GM21515 (cell line): ENCODE results near the gene MUC15.

ENCODE experiments used
- ATAC-seq: cut with Tn5 transposase; IDR thresholded peaks from one replicate; pipeline ENCODE4 v1.9.1; 2021; ENCODE audit not compliant: unreplicated experiment

Gene MUC15

DNA sequence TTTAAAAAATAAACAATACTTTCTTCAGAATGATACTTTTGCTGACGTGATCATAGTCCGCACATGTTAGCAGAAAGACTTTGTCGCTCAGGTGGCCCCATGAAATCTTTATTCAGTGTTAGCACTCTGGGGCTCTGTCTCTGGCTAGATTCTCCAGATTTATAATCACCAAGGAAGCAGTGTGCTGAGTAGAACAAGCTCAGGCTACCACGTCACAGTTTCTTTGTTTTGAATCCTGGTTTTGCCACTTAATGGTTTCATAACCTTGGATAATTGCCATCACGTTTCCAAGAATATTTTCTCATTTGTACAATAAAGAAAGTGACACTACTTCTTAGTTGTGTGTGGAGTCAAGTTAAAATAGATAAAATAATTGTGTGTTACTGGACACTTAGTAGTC, 3.9 kb upstream of the MUC15 start:
- ATAC-seq: no peak

DNA sequence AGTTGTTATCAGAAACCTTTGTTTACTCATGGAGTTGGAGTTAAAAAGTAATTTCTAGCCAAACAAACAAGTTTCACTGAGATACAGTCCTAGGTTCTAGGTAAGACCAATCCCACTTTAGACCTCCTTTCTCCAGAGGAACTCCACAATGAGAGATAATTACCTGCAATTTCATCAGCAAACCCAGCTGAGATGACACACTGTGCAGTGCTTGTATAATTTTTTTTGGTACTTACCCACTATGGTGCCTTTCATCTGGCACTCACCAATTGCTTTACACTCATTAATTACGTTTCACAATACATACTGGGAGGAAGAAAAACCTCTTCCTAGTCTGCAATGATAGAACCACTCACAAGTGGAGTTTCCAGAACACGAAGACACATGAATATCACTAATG, 1.8 kb upstream of the MUC15 start:
- ATAC-seq: no peak

DNA sequence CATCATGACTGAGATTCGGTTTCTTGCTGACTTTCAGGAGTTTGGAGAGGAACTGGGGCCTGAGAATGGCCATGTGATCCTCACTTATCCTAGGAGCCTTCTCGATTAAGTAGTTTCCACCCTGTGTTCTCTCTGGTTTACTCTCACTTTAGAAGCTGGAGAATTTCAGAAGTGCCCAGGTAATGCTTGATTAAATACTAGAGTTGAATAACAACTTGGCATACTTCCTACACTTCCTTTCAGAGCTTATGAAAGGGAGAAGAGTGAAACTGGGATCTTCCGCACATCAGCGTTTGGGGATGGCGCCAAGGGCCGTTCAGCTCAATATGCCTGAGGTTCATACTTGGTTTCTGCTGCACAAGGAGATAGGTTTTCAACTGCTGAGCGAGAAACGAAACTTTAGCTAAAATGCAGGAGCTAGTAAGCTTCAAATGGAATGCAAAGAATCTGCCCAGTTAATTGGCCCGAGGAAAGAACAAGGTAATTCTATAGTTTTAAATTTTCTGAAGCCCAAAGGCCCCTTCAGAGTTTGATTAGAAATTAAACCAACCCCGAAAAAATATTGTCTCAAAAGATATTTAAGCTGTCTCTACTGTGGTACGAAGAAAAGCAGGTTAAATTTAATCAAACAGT, 823 bp upstream of the MUC15 start:
- no peak for ATAC-seq

DNA sequence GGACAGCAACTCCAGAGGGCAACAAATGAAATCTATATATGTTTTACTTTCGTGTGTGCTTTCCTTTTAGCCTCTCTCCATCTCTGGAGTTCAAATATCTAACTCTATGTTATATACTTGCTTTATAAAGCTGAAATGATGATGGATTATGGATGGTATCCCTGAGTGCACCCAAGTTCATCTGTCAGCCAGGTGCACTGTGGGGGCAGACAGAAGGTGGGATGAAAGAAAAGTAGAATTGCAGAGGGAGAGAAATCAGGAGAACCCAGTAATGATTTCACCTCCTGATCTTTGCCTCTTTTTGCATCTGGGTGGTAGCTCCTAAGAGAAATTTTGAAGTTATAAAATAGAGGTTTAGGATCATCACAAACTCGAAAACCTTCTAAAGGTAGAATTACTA, 2.4 kb downstream of the MUC15 start:
- ATAC-seq: no peak

DNA sequence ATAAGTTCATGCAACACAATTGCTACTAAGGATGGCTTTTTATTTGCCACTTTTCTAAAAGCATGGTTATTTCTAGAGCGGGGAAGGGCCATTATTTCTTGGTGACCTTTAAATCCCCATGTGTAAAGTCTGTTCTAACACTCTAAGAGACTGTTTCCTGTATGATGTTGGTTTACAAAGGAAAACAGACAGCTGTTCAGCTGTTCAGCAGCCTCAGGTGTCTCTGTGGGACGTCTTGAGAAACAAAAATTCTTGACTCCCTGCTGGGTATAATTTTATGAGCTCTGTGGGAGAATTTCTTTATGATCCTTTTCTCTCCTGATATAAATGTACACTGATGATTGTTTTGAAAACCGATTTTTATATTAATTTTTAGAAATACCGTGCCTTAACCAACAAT, 13.9 kb downstream of the MUC15 start:
- ATAC-seq: no peak

DNA sequence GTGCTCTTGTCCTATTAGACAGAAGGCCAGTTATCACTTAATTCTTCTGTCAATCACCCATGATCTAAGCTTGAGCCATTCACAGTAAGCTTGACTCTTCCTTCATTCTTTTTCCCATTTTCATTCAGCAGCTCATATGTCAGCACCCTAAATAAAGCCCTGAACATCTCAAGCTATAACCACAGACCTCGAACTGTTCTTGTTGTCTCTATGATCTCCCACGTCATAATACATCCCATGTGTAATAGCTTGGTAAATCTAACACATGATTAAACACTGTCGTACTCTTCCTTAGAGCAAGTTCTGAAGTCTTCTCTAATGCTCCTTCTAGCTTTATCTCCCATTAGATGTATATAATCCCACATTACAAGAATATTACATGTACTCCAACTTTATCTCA, 14.4 kb downstream of the MUC15 start:
- no peak for ATAC-seq

DNA sequence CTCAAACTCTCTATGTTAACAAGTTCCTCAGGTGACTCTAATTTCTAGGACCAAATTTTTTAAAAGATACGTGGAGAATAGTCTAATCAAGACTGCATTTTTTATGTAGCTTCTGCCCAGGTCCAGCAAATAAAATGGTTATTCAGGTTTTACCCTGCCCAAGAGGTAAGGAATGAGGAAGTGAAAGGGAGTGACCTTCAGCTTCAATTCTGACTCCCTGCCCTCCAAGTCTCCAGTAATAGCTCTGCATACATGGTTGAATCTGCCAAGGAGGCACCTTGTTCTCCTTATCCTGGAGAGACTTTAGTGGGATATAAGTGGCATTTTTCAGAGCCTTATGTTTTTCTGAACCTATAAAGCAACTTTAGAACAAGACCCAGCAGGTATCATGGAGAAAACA, 15.5 kb downstream of the MUC15 start:
- no peak for ATAC-seq

DNA sequence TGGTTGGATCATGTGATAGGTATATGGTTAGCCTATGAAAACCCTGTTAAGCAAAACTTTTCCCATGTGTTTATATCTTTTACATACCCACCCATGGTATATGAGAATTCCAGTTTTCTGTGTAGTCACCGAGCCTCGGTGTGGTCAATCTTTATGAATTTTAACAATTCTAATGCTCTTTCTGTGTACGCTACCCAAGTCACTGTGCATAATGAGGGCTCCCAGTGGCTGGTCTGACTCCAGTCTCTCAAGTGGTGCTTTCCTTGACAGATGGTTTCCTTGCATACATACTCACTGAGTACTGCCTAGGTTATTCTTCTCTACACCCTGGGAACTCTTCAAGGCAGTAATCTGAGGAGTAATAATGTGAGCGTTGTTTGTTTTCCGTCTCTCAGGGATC, 17.6 kb downstream of the MUC15 start:
- ATAC-seq: no peak

DNA sequence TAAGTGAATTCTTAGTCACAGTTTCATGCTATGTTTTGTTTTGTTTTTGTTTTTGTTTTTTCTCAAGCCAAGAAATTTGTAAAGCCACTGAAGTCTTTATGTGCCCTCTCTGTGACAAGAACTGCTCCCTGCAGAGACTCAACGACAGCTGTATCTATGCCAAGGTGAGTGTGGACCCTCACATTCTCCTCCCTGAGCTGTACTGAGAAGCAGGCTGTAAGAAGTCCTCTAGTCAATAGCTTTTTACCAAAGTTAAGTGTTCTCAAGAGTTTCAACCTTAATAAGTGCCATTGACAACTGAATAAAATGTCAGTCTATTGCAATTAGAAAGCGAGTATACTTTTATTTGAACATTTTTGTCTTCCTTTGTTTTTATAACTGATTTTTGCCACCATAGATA, 18.9 kb downstream of the MUC15 start:
- no peak for ATAC-seq

DNA sequence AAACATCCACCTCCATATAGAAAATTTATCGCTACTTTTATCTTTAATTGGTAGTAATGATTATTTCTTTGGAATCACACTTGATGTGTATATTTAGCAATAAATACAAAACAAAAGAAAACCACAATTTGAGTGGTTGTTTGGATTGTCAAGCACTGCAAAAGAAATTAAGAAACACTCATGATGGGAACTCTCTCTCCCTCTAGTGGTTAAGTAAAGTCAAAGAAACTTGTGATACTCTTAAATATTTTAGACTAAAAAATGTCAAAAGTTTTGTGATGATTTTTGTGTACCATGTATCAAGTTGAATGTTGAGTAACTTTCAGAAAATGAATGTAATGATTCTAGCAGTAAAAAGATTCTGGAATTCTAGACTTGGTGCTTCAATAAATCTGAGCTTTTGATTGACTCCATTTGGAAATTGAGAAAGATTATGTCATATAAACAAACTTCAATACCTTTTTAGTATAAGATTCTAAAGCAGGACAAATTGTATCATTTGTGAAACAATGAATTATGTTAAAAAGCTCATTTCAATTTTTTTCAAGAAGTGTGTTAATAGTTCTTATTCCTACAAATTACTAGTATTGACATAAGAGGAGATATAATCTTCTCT, 20.8 kb downstream of the MUC15 start:
- no peak for ATAC-seq

DNA sequence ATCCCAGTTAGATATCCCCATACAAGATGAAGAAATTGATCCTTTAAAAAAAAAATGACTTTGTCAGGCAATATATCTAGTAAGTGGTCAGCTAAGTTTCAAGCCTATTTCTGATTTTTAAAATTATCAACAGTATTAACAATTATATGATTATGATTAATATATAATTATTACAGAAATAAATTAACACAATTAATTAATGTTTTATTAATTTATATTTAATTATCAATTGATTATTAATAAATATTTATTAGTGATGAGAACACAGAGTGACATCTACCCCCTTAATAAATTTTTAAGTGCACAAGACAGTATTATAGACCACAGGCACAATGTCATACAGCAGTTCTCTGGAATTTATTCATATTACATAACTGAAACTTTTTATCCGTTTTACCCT, 22.0 kb downstream of the MUC15 start:
- no peak for ATAC-seq

DNA sequence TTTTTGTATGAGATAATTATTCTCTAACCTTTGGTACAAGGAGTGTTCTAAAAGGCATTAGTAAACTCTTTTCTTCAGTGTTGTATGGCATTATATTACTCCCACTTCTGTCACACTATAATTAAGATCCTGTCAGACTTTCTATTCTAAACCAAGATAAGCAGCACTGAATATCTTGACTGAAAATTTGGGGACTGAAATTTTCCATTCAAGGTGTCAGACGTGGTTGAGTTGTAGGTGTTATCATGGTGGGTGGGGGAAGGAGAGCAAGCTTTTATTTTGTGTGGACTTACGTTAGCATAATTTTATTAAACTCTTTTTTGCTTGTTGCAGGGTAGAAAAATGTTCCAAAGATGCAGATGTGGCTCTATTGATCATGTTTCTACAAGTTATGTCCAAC, 22.9 kb downstream of the MUC15 start:
- no peak for ATAC-seq

DNA sequence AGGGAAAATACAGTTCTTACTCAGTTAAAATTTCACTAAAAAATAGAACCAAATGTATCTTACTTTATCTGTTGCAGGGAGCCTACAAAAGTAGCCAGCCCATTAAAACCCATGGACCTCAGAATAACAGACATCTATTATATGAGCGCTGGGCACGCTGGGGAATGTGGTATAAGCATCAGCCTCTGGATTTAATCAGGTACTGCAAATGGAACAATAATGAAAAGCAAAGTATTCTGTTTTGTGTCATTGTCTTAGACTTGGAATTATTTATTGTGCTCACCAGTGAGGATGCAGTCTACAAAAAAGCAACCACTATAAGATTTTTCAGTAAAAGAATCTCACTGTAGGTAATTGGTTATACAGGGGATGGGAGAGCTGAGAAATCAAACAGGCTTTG, 30.2 kb downstream of the MUC15 start:
- ATAC-seq: no peak

DNA sequence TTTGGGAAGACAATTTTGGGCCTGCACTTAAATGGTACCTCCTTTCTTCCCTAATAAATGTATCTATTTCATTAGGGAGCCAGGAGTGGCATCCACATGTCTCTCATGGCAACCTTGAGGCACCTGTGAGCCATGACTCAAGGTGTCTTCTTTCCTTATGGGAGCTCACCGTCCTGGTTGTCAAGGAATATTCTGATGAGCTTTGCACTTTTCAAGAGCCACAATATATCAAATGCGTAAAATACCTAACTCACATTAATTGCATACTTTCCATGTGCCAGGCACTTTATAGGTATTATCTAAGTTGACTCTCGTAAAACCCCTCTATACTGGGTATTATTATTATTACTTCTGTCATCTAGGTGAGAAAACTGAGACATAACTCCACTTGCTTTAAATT, 32.5 kb downstream of the MUC15 start:
- no peak for ATAC-seq

DNA sequence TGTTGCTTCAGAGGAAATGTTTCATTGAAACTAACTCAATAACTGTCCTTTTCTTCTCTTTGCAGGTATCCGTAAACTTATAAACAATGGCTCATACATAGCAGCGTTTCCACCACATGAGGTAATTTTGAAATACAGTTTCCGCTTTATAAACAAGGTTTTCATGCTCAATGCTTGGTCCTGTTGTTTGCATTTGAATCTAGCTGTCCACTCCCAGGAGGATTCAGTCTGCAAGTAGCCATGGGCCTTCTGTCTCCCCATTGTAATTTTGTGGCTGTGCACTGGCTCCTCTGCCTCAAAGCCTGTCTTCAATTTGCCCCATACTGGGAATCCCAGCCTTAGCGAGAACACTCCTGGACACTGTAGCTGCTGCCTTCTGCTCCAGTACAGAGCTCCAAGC, 34.7 kb downstream of the MUC15 start:
- no peak for ATAC-seq

DNA sequence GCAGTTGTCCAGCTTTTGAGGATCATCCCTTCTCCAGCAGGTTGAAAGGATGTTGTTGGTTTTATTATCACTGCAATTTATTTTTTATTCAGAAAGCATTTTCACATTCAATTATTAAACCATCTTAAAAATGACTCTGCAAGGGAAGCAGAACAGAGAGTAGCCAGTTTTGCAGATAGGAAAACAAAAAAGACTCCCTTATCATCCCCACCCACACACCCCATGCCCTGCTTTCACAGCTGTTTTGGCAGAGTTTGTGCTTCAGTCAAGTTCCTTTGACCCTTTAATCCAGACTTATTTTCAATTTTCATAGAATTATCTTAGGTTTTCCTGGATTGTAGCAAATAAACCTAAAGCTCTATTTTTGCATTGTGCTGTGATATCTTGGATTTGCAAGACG, 44.4 kb downstream of the MUC15 start:
- no peak for ATAC-seq

DNA sequence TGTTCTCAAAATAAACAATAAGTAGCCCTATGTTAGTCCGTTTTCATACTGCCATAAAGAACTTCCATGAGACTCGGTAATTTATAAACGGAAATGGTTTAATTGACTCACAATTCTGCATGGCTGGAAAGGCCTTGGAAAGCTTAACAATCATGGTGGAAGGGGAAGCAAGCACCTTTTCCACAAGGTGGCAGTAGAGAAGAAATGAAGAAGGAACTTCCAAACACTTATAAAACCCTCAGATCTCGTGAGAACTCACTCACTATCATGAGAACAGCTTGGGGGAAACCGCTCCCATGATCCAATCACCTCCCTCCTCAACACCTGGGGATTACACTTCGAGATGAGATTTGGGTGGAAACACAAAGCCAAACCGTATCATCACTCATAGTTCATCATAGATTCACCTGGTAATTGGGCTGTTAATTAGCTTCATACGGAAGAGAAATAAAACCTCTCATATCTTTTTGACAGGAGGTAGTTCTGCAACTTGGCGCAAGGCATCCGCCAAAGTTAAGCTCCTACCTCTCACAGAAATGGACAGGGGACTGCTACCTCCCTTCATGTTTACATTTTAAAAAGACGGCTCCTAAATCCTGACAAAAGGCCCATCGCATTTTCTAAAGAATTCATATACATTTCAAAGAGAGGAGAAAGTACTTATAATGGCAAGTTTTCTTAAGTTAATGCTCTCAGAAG, 49.0 kb downstream of the MUC15 start:
- ATAC-seq: no peak

DNA sequence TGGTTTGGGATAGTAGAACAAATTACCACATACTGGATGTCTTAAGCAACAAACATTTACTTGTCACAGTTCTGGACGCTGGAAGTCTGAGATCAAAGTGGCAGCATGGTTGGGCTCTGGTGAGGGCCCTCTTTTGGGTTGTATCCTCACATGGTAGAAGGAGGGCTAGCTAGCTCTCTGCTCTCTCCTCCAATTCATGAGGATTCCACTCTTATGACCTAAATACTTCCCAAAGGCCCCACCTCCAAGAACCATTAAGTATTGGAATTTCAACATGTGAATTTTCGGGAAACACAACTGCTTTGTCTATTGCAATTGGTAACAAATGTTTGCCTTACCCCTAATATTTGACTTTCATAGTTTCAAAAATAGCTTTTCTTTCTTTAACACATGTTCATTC, 52.6 kb downstream of the MUC15 start:
- no peak for ATAC-seq

DNA sequence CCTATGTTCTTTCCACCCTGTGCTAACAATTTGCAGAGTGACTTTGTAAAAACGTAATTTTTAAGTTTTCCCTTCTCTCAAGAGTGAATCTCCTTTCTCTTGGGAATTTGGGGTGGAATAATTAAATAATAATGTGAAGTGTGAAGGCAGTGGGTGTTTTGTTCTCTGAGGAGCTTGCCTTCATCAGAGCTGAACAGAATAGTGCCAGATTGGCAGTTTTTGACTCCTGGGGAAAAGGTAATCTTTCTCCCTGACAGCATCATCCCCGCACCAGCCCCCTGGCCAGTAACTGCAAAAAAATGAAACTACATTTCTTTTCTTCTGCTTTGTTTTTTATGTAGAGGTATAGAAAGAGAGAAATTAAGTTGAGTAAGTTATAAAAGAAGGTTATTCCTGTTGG, 59.9 kb downstream of the MUC15 start:
- no peak for ATAC-seq

DNA sequence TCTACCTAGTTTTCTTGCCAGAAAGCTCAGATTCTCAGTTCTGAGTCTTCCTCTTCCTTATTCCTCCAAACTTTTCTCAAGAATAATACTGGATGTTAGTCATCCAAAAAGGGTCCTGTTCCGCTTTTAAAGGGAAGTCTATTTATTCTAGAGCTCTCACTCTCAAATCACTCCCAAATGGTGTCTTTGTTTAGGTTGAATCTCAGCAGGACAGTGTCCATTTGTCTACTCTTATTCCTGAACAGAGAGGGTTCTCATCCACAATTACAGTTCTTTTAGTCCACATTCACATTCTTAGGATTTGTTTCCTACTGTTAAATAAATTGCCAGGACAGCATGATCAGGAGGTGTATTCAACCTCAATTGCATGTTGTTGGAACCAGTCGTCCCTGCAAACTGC, 61.3 kb downstream of the MUC15 start:
- ATAC-seq: no peak

DNA sequence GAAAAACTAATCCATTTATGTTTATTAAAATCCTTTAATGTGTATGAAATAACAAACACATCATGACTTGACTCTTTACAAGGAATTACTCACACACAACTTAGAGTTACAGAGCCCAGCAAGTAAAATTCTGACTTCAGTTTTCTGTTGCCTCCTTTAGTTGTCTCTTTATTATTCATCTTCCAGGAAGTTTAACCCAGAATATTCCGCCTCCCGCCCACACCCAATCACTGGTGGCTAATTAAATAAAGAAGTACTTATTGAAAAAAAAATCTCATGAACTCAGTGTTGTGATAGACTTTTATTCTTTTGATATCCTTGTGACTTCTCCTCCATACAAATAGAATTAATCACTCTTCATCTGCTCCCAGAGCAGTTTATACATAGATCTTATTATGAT, 61.9 kb downstream of the MUC15 start:
- no peak for ATAC-seq
